Measurements from ENCODE around the gene HOXB6.

Gene HOXB6

GRCh38 chr17:48592577-48592976, 12.2 kb downstream of the HOXB6 start:
- TF ChIP-seq, protein P1, sequence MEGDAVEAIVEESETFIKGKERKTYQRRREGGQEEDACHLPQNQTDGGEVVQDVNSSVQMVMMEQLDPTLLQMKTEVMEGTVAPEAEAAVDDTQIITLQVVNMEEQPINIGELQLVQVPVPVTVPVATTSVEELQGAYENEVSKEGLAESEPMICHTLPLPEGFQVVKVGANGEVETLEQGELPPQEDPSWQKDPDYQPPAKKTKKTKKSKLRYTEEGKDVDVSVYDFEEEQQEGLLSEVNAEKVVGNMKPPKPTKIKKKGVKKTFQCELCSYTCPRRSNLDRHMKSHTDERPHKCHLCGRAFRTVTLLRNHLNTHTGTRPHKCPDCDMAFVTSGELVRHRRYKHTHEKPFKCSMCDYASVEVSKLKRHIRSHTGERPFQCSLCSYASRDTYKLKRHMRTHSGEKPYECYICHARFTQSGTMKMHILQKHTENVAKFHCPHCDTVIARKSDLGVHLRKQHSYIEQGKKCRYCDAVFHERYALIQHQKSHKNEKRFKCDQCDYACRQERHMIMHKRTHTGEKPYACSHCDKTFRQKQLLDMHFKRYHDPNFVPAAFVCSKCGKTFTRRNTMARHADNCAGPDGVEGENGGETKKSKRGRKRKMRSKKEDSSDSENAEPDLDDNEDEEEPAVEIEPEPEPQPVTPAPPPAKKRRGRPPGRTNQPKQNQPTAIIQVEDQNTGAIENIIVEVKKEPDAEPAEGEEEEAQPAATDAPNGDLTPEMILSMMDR (conservative IDR thresholded peaks at IDR 0.05): no peak

DNA sequence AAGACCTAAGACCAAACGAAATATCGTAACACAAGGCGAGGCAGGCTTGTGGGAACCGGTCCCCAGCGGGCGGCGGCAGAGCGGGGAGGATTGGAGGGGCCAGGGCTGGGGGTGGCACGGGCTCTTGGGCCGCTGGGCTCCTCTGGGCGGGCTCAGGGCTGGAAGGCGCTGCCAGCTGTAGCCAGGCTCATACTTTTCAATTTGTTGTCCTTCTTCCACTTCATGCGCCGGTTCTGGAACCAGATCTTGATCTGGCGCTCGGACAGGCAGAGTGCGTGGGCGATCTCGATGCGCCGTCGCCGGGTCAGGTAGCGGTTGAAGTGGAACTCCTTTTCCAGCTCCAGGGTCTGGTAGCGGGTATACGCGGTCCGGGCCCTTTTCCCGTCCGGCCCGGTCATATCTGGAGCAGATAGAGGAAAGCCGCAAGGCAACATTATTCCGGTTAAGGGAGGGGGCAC, 12.7 kb downstream of the HOXB6 start:
- no peak overlapping the region for H3K27ac ChIP-seq
- TF ChIP-seq, protein P1 (conservative IDR thresholded peaks at IDR 0.05): no peak

More at GRCh38 chr17:48592577-48592976, 12.2 kb downstream of the HOXB6 start:
- H3K27ac ChIP-seq: no peak overlapping the region

GRCh38 chr17:48591255-48592056, 13.3 kb downstream of the HOXB6 start:
- no peak overlapping the region for H3K27ac ChIP-seq
- TF ChIP-seq, protein P1 (conservative IDR thresholded peaks at IDR 0.05): no peak

GRCh38 chr17:48590607-48591161, 14.1 kb downstream of the HOXB6 start:
- H3K27ac ChIP-seq: no peak overlapping the region
- TF ChIP-seq, protein P1 (conservative IDR thresholded peaks at IDR 0.05): no peak

- H3K27ac ChIP-seq: no peak within 1 kb of the TSS
These were observed 14.8 kb downstream of the HOXB6 start, which contains the start of gene HOXB3 for GRCh38 chr17:48589831-48590606. HOXB3 (minus strand) TSS chr17:48590241; CDS start chr17:48552474, 37,767 bp downstream.

DNA sequence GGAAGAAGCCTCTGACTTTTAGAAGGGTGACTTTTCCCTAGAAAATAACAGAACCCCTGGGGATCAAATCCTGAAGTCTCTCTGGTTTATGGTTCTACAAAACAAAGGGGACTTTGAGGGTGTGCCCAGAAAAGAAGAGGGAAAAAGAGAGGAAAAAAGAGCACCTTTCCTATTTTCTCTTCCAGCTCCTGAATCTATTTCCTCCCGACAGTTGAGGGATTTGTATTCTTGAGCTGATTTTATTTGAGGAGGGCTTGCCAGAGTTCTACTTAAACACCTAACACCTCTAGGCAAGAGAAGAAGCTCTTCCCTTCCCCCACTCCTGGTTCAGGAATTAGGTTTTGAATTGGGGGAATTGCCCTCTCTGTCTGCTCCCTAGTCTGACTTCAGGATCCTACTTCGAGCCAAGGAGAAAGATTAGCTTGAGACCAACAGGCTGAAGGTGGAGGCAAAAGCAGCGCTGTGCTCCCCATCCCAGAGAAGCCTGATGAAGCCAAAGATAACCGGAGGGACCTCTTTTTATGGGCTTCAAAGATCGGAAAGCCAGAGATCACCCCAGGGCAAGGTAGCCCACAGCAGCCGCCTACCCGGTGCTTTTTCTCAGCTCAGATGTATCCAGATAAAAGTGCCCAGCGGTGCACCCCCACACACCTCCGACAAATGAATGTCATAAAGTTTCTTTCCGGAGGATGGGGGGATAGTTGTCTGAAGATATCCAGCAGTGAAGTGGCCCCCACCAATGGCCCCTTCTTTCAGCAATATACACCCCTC, 15.5 kb downstream of the HOXB6 start:
- TF ChIP-seq, protein P1 (conservative IDR thresholded peaks at IDR 0.05): no peak
- H3K27ac ChIP-seq: no peak overlapping the region

More at GRCh38 chr17:48589831-48590606, 14.8 kb downstream of the HOXB6 start, which contains the start of gene HOXB3:
- TF ChIP-seq, protein P1 (conservative IDR thresholded peaks at IDR 0.05): no peak
